SK-N-SH (cell line): ENCODE results near the gene ALDH9A1.

Experiments used
- SMC3 ChIP-seq: IDR thresholded peaks from 2 replicates; pipeline ENCODE4 v1.6.1; 2012; ENCODE audit warnings: low read depth, low read length, improper control_type of control experiment
- TAF1 ChIP-seq: IDR thresholded peaks from 2 replicates; pipeline ENCODE4 v1.6.1; 2012; ENCODE audit warnings: low read depth, mild to moderate bottlenecking, low read length, moderate library complexity, borderline replicate concordance

DNA sequence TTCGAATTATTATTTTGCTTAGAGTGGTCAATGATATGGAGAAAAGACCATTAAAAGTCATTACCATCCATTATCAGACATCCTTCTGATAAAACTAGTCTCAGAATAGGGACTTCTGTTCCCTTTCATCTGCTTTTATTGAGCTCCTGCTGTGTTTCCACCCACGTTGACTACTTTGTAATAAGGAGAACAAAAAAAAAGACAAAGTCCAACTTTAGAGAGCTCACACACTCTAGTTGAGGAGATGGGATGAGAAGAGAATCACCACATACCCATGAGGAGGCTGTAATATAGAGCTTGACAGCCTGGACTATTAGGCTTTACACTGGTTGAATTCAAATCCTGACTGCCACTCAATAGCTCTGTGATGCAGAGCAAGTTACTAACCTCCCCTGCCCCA lies 27.8 kb upstream of the ALDH9A1 start:
- TF ChIP-seq SMC3 = no peak
- no peak for TF ChIP-seq TAF1
